SK-N-SH (cell line): ENCODE data around the gene SOCS2. TPM values are rescaled to one million over a fixed set of nuclear protein-coding genes. Genes with fewer than 3 reads are reported as not detected.

ENCODE experiments used
- CTCF ChIA-PET: fragments of 300-600, 350-600 bp; formaldehyde crosslinking; extraction: SDS; loops from one replicate; lab custom pipeline; 2021; lab: Yijun Ruan, JAX
- POLR2A ChIA-PET: fragments of 350-600 bp; sonication (Branson Sonifier 250); formaldehyde crosslinking; extraction: SDS; loops from one replicate; lab custom pipeline; 2020; ENCODE audit warnings: antibody characterized with exemption, inconsistent platforms; lab: Yijun Ruan, JAX
- DNase-seq: peaks from one replicate; pipeline ENCODE4 v3.0.0; 2012
- H2AFZ ChIP-seq: fragments of 200-600 bp; sonication (generic); 2 replicates; pipeline ENCODE4 v1.8.1; 2016; ENCODE audit warnings: antibody characterized with exemption, mild to moderate bottlenecking, low read depth
- H3F3A ChIP-seq: fragments of 200-600 bp; sonication (generic); replicated peaks from 2 replicates; pipeline ENCODE3; 2016; ENCODE audit warnings: antibody characterized with exemption, mild to moderate bottlenecking; ENCODE audit not compliant: insufficient read depth
- H3K27ac ChIP-seq, 2 experiments: fragments of 200-500 bp in 1 of 2; fragments of 200-600 bp in 1 of 2; sonication (Bioruptor generic) in 1 of 2; sonication (generic), shearing (Covaris generic) in 1 of 2; 2 replicates each; pipeline versions ENCODE4 v1.5.1 to v1.6.1; 2014 to 2016; ENCODE audit warnings: low read depth in 2 of 2, inconsistent platforms in 1 of 2, low read length in 1 of 2, mild to moderate bottlenecking in 1 of 2, mixed read lengths in 1 of 2
- H3K27me3 ChIP-seq: fragments of 200-600 bp; sonication (generic), shearing (Covaris generic); 2 replicates; pipeline ENCODE4 v1.6.1; 2016; ENCODE audit warnings: mixed run types; ENCODE audit not compliant: insufficient read depth
- H3K36me3 ChIP-seq, 2 experiments: fragments of 200-500 bp in 1 of 2; fragments of 200-600 bp in 1 of 2; sonication (Bioruptor generic) in 1 of 2; sonication (generic) in 1 of 2; replicated peaks in 1 of 2; 2 replicates each; pipeline versions ENCODE3 to v1.5.1; 2014 to 2016; ENCODE audit warnings: low read length in 1 of 2, mild to moderate bottlenecking in 1 of 2; ENCODE audit not compliant: insufficient read depth in 2 of 2, control insufficient read depth in 1 of 2
- H3K4me1 ChIP-seq, 2 experiments: fragments of 200-500 bp in 1 of 2; fragments of 200-600 bp in 1 of 2; sonication (Bioruptor generic) in 1 of 2; sonication (generic), shearing (Covaris generic) in 1 of 2; 2 replicates each; pipeline versions ENCODE4 v1.5.1 to v1.6.1; 2014 to 2016; ENCODE audit warnings: low read depth in 1 of 2, low read length in 1 of 2, mixed run types in 1 of 2; ENCODE audit not compliant: insufficient read depth in 2 of 2, control insufficient read depth in 1 of 2
- H3K4me2 ChIP-seq: fragments of 200-600 bp; sonication (generic), shearing (Covaris generic); 2 replicates; pipeline ENCODE4 v1.6.1; 2017; ENCODE audit warnings: mixed run types
- H3K4me3 ChIP-seq, 2 experiments: fragments of 200-500 bp in 1 of 2; fragments of 200-600 bp in 1 of 2; sonication (Bioruptor generic) in 1 of 2; sonication (generic), shearing (Covaris generic) in 1 of 2; 2 replicates each; pipeline versions ENCODE4 v1.5.1 to v1.8.1; 2014 to 2016; ENCODE audit warnings: low read depth in 2 of 2, inconsistent platforms in 1 of 2, low read length in 1 of 2, mild to moderate bottlenecking in 1 of 2, mixed read lengths in 1 of 2, moderate library complexity in 1 of 2
- H3K79me2 ChIP-seq: fragments of 200-600 bp; sonication (generic); 2 replicates; pipeline ENCODE4 v1.8.1; 2017; ENCODE audit warnings: mild to moderate bottlenecking; ENCODE audit not compliant: insufficient read depth
- H3K9ac ChIP-seq: fragments of 200-600 bp; sonication (generic); 2 replicates; pipeline ENCODE4 v1.6.1; 2017; ENCODE audit warnings: mixed run types
- H3K9me2 ChIP-seq: fragments of 200-600 bp; sonication (generic); 2 replicates; pipeline ENCODE4 v1.6.1; 2017; ENCODE audit warnings: mixed run types
- H3K9me3 ChIP-seq: fragments of 200-600 bp; sonication (generic); 2 replicates; pipeline ENCODE4 v1.6.1; 2017; ENCODE audit warnings: mixed run types, mild to moderate bottlenecking, moderate library complexity
- H4K20me1 ChIP-seq: fragments of 200-600 bp; sonication (generic); 2 replicates; pipeline ENCODE4 v1.6.1; 2017; ENCODE audit warnings: mild to moderate bottlenecking, mixed run types; ENCODE audit not compliant: insufficient read depth
- CHD2 ChIP-seq: fragments of 150-350 bp; IDR thresholded peaks from 2 replicates; pipeline ENCODE4 v1.6.1; 2018; ENCODE audit warnings: low read length; ENCODE audit not compliant: partially characterized antibody
- CTCF ChIP-seq: fragments of 200-600 bp; sonication (generic); IDR thresholded peaks from 2 replicates; pipeline ENCODE4 v1.6.1; 2017; ENCODE audit warnings: antibody characterized with exemption, mild to moderate bottlenecking, moderate library complexity
- ELF1 ChIP-seq: IDR thresholded peaks from 2 replicates; pipeline ENCODE4 v1.4.0; 2012
- FOSL2 ChIP-seq: IDR thresholded peaks from 2 replicates; pipeline ENCODE4 v1.4.0; 2012; ENCODE audit warnings: low read depth, mild to moderate bottlenecking, moderate library complexity, borderline replicate concordance
- FOXM1 ChIP-seq: IDR thresholded peaks from 2 replicates; pipeline ENCODE4 v1.4.0; 2012; ENCODE audit warnings: low read depth, mild to moderate bottlenecking
- GABPA ChIP-seq: IDR thresholded peaks from 2 replicates; pipeline ENCODE4 v1.4.0; 2012; ENCODE audit warnings: low read depth, mild to moderate bottlenecking
- JUND ChIP-seq: IDR thresholded peaks from 2 replicates; pipeline ENCODE4 v1.4.0; 2012
- NFIC ChIP-seq: IDR thresholded peaks from 2 replicates; pipeline ENCODE4 v1.4.0; 2012; ENCODE audit warnings: borderline replicate concordance
- NRF1 ChIP-seq: IDR thresholded peaks from 2 replicates; pipeline ENCODE4 v1.6.1; 2012; ENCODE audit warnings: low read depth, mild to moderate bottlenecking, low read length
- POLR2AphosphoS5 ChIP-seq: IDR thresholded peaks from 2 replicates; pipeline ENCODE4 v1.6.1; 2012; ENCODE audit warnings: low read depth, low read length
- RCOR1 ChIP-seq: fragments of 150-350 bp; IDR thresholded peaks from 2 replicates; pipeline ENCODE4 v1.6.1; 2017; ENCODE audit warnings: antibody characterized with exemption, low read length
- SIN3A ChIP-seq: IDR thresholded peaks from 2 replicates; pipeline ENCODE4 v1.6.1; 2012; ENCODE audit warnings: low read depth, mild to moderate bottlenecking, low read length, moderate library complexity, borderline replicate concordance
- SMC3 ChIP-seq: IDR thresholded peaks from 2 replicates; pipeline ENCODE4 v1.6.1; 2012; ENCODE audit warnings: low read depth, low read length, improper control_type of control experiment
- TAF1 ChIP-seq: IDR thresholded peaks from 2 replicates; pipeline ENCODE4 v1.6.1; 2012; ENCODE audit warnings: low read depth, mild to moderate bottlenecking, low read length, moderate library complexity, borderline replicate concordance
- TCF12 ChIP-seq: IDR thresholded peaks from 2 replicates; pipeline ENCODE4 v1.4.0; 2012
- TEAD4 ChIP-seq: IDR thresholded peaks from 2 replicates; pipeline ENCODE4 v1.4.0; 2012; ENCODE audit warnings: mild to moderate bottlenecking, borderline replicate concordance; ENCODE audit not compliant: insufficient read depth
- USF2 ChIP-seq: fragments of 150-350 bp; IDR thresholded peaks from 2 replicates; pipeline ENCODE4 v1.6.1; 2017; ENCODE audit warnings: antibody characterized with exemption, low read length, low read depth, borderline replicate concordance
- YY1 ChIP-seq: IDR thresholded peaks from 2 replicates; pipeline ENCODE4 v1.4.0; 2012; ENCODE audit warnings: low read depth, mild to moderate bottlenecking
- WGBS: methylation state at CpG from one replicate; pipeline ENCODE4 v1.1.6; 2017; ENCODE audit warnings: low lambda C conversion rate; 5-methylcytosine and 5-hydroxymethylcytosine counted together
- polyA plus RNA-seq, 3 experiments: library from polyadenylated mRNA; depleted of rRNA; stranded (reverse); fragments of >200 nt; gene quantifications; 2 replicates each; pipeline ENCODE4 v1.2.3, GENCODE V29; 2012
- TF ChIP-seq, protein P1 (sequence below): IDR thresholded peaks from 2 replicates; pipeline ENCODE4 v1.4.0; 2012; ENCODE audit warnings: low read depth, borderline replicate concordance
- TF ChIP-seq, protein P2 (sequence below): IDR thresholded peaks from 2 replicates; pipeline ENCODE4 v1.4.0; 2012; ENCODE audit warnings: low read depth, borderline replicate concordance

SOCS2 gene
- polyA plus RNA-seq, 1 of the 3 experiments (the other 2 are of a cell fraction), result 24.1 TPM

GRCh38 chr12:93540466-93540865 is 32.0 kb upstream of the SOCS2 start (continued):
- TF ChIP-seq, protein P1, sequence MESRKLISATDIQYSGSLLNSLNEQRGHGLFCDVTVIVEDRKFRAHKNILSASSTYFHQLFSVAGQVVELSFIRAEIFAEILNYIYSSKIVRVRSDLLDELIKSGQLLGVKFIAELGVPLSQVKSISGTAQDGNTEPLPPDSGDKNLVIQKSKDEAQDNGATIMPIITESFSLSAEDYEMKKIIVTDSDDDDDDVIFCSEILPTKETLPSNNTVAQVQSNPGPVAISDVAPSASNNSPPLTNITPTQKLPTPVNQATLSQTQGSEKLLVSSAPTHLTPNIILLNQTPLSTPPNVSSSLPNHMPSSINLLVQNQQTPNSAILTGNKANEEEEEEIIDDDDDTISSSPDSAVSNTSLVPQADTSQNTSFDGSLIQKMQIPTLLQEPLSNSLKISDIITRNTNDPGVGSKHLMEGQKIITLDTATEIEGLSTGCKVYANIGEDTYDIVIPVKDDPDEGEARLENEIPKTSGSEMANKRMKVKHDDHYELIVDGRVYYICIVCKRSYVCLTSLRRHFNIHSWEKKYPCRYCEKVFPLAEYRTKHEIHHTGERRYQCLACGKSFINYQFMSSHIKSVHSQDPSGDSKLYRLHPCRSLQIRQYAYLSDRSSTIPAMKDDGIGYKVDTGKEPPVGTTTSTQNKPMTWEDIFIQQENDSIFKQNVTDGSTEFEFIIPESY, result no peak
- TF ChIP-seq NRF1 (no peak), USF2 (no peak), FOSL2 (no peak), SMC3 (no peak), CHD2 (no peak)
- TF ChIP-seq, protein P2, sequence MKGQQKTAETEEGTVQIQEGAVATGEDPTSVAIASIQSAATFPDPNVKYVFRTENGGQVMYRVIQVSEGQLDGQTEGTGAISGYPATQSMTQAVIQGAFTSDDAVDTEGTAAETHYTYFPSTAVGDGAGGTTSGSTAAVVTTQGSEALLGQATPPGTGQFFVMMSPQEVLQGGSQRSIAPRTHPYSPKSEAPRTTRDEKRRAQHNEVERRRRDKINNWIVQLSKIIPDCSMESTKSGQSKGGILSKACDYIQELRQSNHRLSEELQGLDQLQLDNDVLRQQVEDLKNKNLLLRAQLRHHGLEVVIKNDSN, result no peak
- TF ChIP-seq, all 33 proteins: peak for 0

GRCh38 chr12:93541578-93542225 is 30.8 kb upstream of the SOCS2 start:
- 78% methylated on average over 4 of the region's 4 CpGs for WGBS
- CTCF ChIA-PET, result interaction anchor here (1.1 to 1.7 kb wide), 2 partner anchors 39 to 560 kb away, joined by 4 to 7 read pairs; no protein-coding TSS in a partner anchor
- POLR2A ChIA-PET, result no interaction called here

More at GRCh38 chr12:93541578-93542225, 30.8 kb upstream of the SOCS2 start:
- H3K27me3 ChIP-seq, result no peaks in the 10 kb centered on the region
- no peak for DNase-seq
- no peaks in the 10 kb centered on the region for H3K9me3 ChIP-seq
- H3K4me1 ChIP-seq, result peaks cover 5 to 7% of the 10 kb centered on the region in 2 experiments; a peak in 3 of 4 replicates
- no peaks in the 10 kb centered on the region for H3K79me2 ChIP-seq
- H3K4me3 ChIP-seq, result no peak overlapping the region
- peaks cover 0 to 9% of the 10 kb centered on the region in 2 experiments for H3K36me3 ChIP-seq
- no peaks in the 10 kb centered on the region for H3K9me2 ChIP-seq
- no peaks in the 10 kb centered on the region for H4K20me1 ChIP-seq
- H2AFZ ChIP-seq, result no peak overlapping the region
- H3F3A ChIP-seq, result no peaks in the 10 kb centered on the region
- no peak overlapping the region for H3K4me2 ChIP-seq
- TF ChIP-seq JUND, result no peak
- no peak for TF ChIP-seq NFIC
- TF ChIP-seq ELF1, result no peak
- TF ChIP-seq TAF1, result no peak
- TF ChIP-seq CTCF, result no peak
- no peak for TF ChIP-seq SIN3A
- TF ChIP-seq RCOR1, result no peak
- no peak for TF ChIP-seq TEAD4
- no peak for TF ChIP-seq GABPA
- no peak for TF ChIP-seq YY1
- no peak for TF ChIP-seq TCF12
- no peak for TF ChIP-seq POLR2AphosphoS5
- TF ChIP-seq FOXM1, result no peak
- H3K9ac ChIP-seq, result no peak overlapping the region
- no peak overlapping the region for H3K27ac ChIP-seq
